HCT116 (cell line): ENCODE results near the gene C4BPB. TPM values are rescaled to one million over a fixed set of nuclear protein-coding genes. Genes with fewer than 3 reads are reported as not detected.

Source experiments
- ATAC-seq: fragments of 200-7000 bp; cut with Tn5 transposase; 2 replicates; pipeline ENCODE4 v1.9.1; 2020; ENCODE audit warnings: mild to moderate bottlenecking, moderate library complexity
- BruUV-seq: library from RNA; stranded (reverse); fragments of 400-500 nt; replicated peaks from 2 replicates; lab custom pipeline; 2021; lab: Mats Ljungman, UMichigan
- CTCF ChIA-PET: fragments of 300-600 bp; sonication (Branson Sonifier 250); formaldehyde crosslinking; loops from one replicate; lab custom pipeline; 2021; ENCODE audit warnings: antibody characterized with exemption; lab: Charles Lee
- POLR2A ChIA-PET: fragments of 300-600, 350-600 bp; sonication (Branson Sonifier 250); formaldehyde crosslinking; loops from one replicate; lab custom pipeline; 2021; ENCODE audit warnings: antibody characterized with exemption; lab: Charles Lee
- RAD21 ChIA-PET, 2 experiments: fragments of 300-600 bp; sonication (Branson Sonifier 250); formaldehyde crosslinking; loops; one replicate each; lab custom pipeline; 2023; ENCODE audit warnings: low total read pairs in 2 of 2; ENCODE audit not compliant: uncharacterized antibody in 2 of 2, unreplicated experiment in 2 of 2, low non-redundant PET in 1 of 2; lab: Charles Lee
- DNase-seq: peaks from one replicate; pipeline ENCODE4 v3.0.0-alpha.2; 2010; ENCODE audit warnings: low read depth, low spot score
- H2AFZ ChIP-seq: fragments of 200-600 bp; shearing (Covaris generic), sonication (generic); 2 replicates; pipeline ENCODE4 v1.6.1; 2017; ENCODE audit warnings: low read depth, mixed run types, mixed read lengths, antibody characterized with exemption, low read length; ENCODE audit not compliant: poor library complexity, severe bottlenecking
- H3K27ac ChIP-seq: 2 replicates; pipeline ENCODE4 v1.5.1; 2012; ENCODE audit warnings: low read depth, low read length
- H3K27me3 ChIP-seq: fragments of 200-600 bp; sonication (generic); 2 replicates; pipeline ENCODE4 v1.6.1; 2016; ENCODE audit warnings: mixed run types, low read length, mixed read lengths; ENCODE audit not compliant: insufficient read depth
- H3K36me3 ChIP-seq, 2 experiments: fragments of 200-500 bp in 1 of 2; fragments of 200-600 bp in 1 of 2; sonication (Bioruptor generic) in 1 of 2; sonication (generic) in 1 of 2; 2 replicates each; pipeline versions ENCODE4 v1.5.1 to v1.6.1; 2014 to 2016; ENCODE audit warnings: low read length in 2 of 2, inconsistent platforms in 1 of 2, mixed read lengths in 1 of 2, mixed run types in 1 of 2; ENCODE audit not compliant: insufficient read depth in 2 of 2, control insufficient read depth in 1 of 2
- H3K4me1 ChIP-seq, 2 experiments: fragments of 200-600 bp in 1 of 2; sonication (generic) in 1 of 2; 2 replicates each; pipeline versions ENCODE4 v1.5.1 to v1.6.1; 2012 to 2017; ENCODE audit warnings: low read length in 2 of 2, inconsistent platforms in 1 of 2, mild to moderate bottlenecking in 1 of 2, mixed read lengths in 1 of 2, mixed run types in 1 of 2, moderate library complexity in 1 of 2; ENCODE audit not compliant: insufficient read depth in 2 of 2, control insufficient read depth in 1 of 2
- H3K4me2 ChIP-seq: fragments of 200-600 bp; sonication (generic); 2 replicates; pipeline ENCODE4 v1.6.1; 2017; ENCODE audit warnings: mixed run types, low read length, mixed read lengths
- H3K4me3 ChIP-seq, 2 experiments: fragments of 200-600 bp in 1 of 2; sonication (generic) in 1 of 2; replicated peaks in 1 of 2; 2 replicates each; pipeline ENCODE4 v1.5.1; 2011 to 2016; ENCODE audit warnings: low read length in 2 of 2, control low read depth in 1 of 2, low read depth in 1 of 2, mild to moderate bottlenecking in 1 of 2, mixed read lengths in 1 of 2, mixed run types in 1 of 2
- H3K79me2 ChIP-seq: fragments of 200-600 bp; sonication (generic); 2 replicates; pipeline ENCODE4 v1.6.1; 2017; ENCODE audit warnings: mild to moderate bottlenecking, mixed run types, low read length, moderate library complexity, mixed read lengths; ENCODE audit not compliant: insufficient read depth
- H3K9ac ChIP-seq: fragments of 200-600 bp; sonication (generic); 2 replicates; pipeline ENCODE4 v1.6.1; 2016; ENCODE audit warnings: low read length, mixed read lengths
- H3K9me2 ChIP-seq: fragments of 200-600 bp; sonication (generic), shearing (Covaris generic); 2 replicates; pipeline ENCODE4 v1.6.1; 2017; ENCODE audit warnings: mixed run types, mild to moderate bottlenecking, moderate library complexity; ENCODE audit not compliant: insufficient read depth
- H3K9me3 ChIP-seq, 2 experiments: fragments of 200-500 bp in 1 of 2; fragments of 200-600 bp in 1 of 2; sonication (Bioruptor generic) in 1 of 2; sonication (generic) in 1 of 2; 2 replicates each; pipeline ENCODE4 v1.6.1; 2014 to 2017; ENCODE audit warnings: low read length in 2 of 2, mixed read lengths in 2 of 2, inconsistent platforms in 1 of 2, low read depth in 1 of 2, mild to moderate bottlenecking in 1 of 2, mixed run types in 1 of 2, moderate library complexity in 1 of 2; ENCODE audit not compliant: control insufficient read depth in 1 of 2, insufficient read depth in 1 of 2
- H4K20me1 ChIP-seq: fragments of 200-600 bp; sonication (generic), shearing (Covaris generic); 2 replicates; pipeline ENCODE4 v1.6.1; 2017; ENCODE audit warnings: mixed run types, mild to moderate bottlenecking, moderate library complexity; ENCODE audit not compliant: insufficient read depth
- CBX3 ChIP-seq: IDR thresholded peaks from 2 replicates; pipeline ENCODE4 v1.6.1; 2012; ENCODE audit warnings: low read depth
- CEBPB ChIP-seq: IDR thresholded peaks from 2 replicates; pipeline ENCODE4 v1.6.1; 2012; ENCODE audit warnings: low read depth
- EZH2 ChIP-seq: fragments of 200-600 bp; sonication (generic); IDR thresholded peaks from 2 replicates; pipeline ENCODE4 v1.6.1; 2017; ENCODE audit warnings: antibody characterized with exemption, mixed run types
- EZH2phosphoT487 ChIP-seq: fragments of 200-600 bp; IDR thresholded peaks from 2 replicates; pipeline ENCODE4 v1.6.1; 2018; ENCODE audit warnings: antibody characterized with exemption, borderline replicate concordance
- FOSL1 ChIP-seq: IDR thresholded peaks from 2 replicates; pipeline ENCODE4 v1.6.1; 2012; ENCODE audit warnings: low read depth
- JUND ChIP-seq: IDR thresholded peaks from 2 replicates; pipeline ENCODE4 v1.6.1; 2012
- MAX ChIP-seq: IDR thresholded peaks from 2 replicates; pipeline ENCODE4 v1.6.1; 2012
- POLR2A ChIP-seq: IDR thresholded peaks from 2 replicates; pipeline ENCODE4 v1.7.0; 2011; ENCODE audit warnings: borderline replicate concordance; ENCODE audit not compliant: insufficient read depth, insufficient read length; ENCODE audit errors: extremely low read depth
- POLR2AphosphoS5 ChIP-seq: IDR thresholded peaks from 2 replicates; pipeline ENCODE4 v1.6.1; 2011; ENCODE audit warnings: mild to moderate bottlenecking, low read depth, low read length, moderate library complexity
- RAD21 ChIP-seq: IDR thresholded peaks from 2 replicates; pipeline ENCODE4 v1.6.1; 2012; ENCODE audit warnings: low read depth, mild to moderate bottlenecking
- REST ChIP-seq: IDR thresholded peaks from 2 replicates; pipeline ENCODE4 v1.6.1; 2012; ENCODE audit warnings: low read depth
- SRF ChIP-seq: IDR thresholded peaks from 2 replicates; pipeline ENCODE4 v1.6.1; 2012; ENCODE audit warnings: low read depth
- YY1 ChIP-seq: IDR thresholded peaks from 2 replicates; pipeline ENCODE4 v1.6.1; 2011; ENCODE audit warnings: low read length, low read depth, moderate library complexity, mild to moderate bottlenecking; ENCODE audit not compliant: insufficient replicate concordance; ENCODE audit errors: extremely low read depth
- ZNF274 ChIP-seq: fragments of 200-500 bp; sonication (Bioruptor generic); IDR thresholded peaks from 2 replicates; pipeline ENCODE4 v1.6.1; 2014; ENCODE audit warnings: mild to moderate bottlenecking, low read depth, low read length, inconsistent platforms
- intact Hi-C: fragments of 100-400 bp; cut with micrococcal nuclease; formaldehyde crosslinking; loops from 2 replicates; pipeline ENCODE4 v1.10.0; 2022
- total RNA-seq: library from RNA; stranded (reverse); gene quantifications from one replicate; pipeline ENCODE4 v1.2.1, GENCODE V29; 2021; ENCODE audit not compliant: unreplicated experiment
- TF ChIP-seq, protein P1 (sequence below): IDR thresholded peaks from 2 replicates; pipeline ENCODE4 v1.6.1; 2012
- TF ChIP-seq, protein P2 (sequence below): IDR thresholded peaks from 2 replicates; pipeline ENCODE4 v1.6.1; 2011; ENCODE audit warnings: mild to moderate bottlenecking, low read length, moderate library complexity; ENCODE audit not compliant: insufficient replicate concordance; ENCODE audit errors: extremely low read depth

Gene C4BPB
- total RNA-seq, 1 experiment from 2014 or later, result not detected

- Histone ChIP-seq H3K4me3 (no peak overlapping the region), H3K4me1 (no peaks in the 10 kb centered on the region), H4K20me1 (no peaks in the 10 kb centered on the region), H3K9ac (no peak overlapping the region), H3K9me3 (no peaks in the 10 kb centered on the region)
- ATAC-seq, result no peak
- no peak for TF ChIP-seq EZH2
- no peak for TF ChIP-seq SRF
- TF ChIP-seq CBX3, result no peak
- TF ChIP-seq RAD21, result no peak
- no peak for TF ChIP-seq MAX
- TF ChIP-seq, all 23 proteins: peak for 0
- no peak overlapping the region for H3K4me2 ChIP-seq
- intact Hi-C loops, result no loop called here
- no peak overlapping the region for H2AFZ ChIP-seq
- peaks cover 0 to 7% of the 10 kb centered on the region in 2 experiments; a peak in 1 of 4 replicates for H3K36me3 ChIP-seq
- ChIA-PET RAD21 (no interaction called here), CTCF (interaction anchor here (1.2 kb wide), 1 partner anchor 439 kb away, joined by 3 read pairs; no protein-coding TSS in a partner anchor), POLR2A (no interaction called here)
- no peak overlapping the region for H3K27ac ChIP-seq
- no peak for DNase-seq
- BruUV-seq, result no TSS peak
- H3K27me3 ChIP-seq, result no peaks in the 10 kb centered on the region
- H3K9me2 ChIP-seq, result no peaks in the 10 kb centered on the region
- H3K79me2 ChIP-seq, result no peaks in the 10 kb centered on the region
Measured at GRCh38 chr1:207060596-207060995, 28.1 kb upstream of the C4BPB start.

- ATAC-seq (no peak), DNase-seq (no peak)
- Histone ChIP-seq H3K27ac (no peak overlapping the region), H3K4me3 (no peak overlapping the region), H3K9ac (no peak overlapping the region), H2AFZ (no peak overlapping the region), H3K79me2 (no peaks in the 10 kb centered on the region), H3K9me2 (no peaks in the 10 kb centered on the region), H3K36me3 (peaks cover 0 to 7% of the 10 kb centered on the region in 2 experiments; a peak in 1 of 4 replicates), H3K4me2 (no peak overlapping the region), H3K4me1 (no peaks in the 10 kb centered on the region), H4K20me1 (no peaks in the 10 kb centered on the region), H3K9me3 (no peaks in the 10 kb centered on the region), H3K27me3 (no peaks in the 10 kb centered on the region)
- intact Hi-C loops, result no loop called here
- CTCF ChIA-PET, result no interaction called here
- RAD21 ChIA-PET, result no interaction called here
- BruUV-seq, result no TSS peak
- POLR2A ChIA-PET, result no interaction called here
- no peak for TF ChIP-seq POLR2A
- TF ChIP-seq CBX3, result no peak
- no peak for TF ChIP-seq CEBPB
- no peak for TF ChIP-seq FOSL1
- TF ChIP-seq EZH2phosphoT487, result no peak
- TF ChIP-seq EZH2, result no peak
- TF ChIP-seq JUND, result no peak
- TF ChIP-seq ZNF274, result no peak
- TF ChIP-seq YY1, result no peak
- TF ChIP-seq REST, result no peak
- TF ChIP-seq POLR2AphosphoS5, result no peak
- TF ChIP-seq, protein P1, sequence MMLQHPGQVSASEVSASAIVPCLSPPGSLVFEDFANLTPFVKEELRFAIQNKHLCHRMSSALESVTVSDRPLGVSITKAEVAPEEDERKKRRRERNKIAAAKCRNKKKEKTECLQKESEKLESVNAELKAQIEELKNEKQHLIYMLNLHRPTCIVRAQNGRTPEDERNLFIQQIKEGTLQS, result no peak
- TF ChIP-seq, protein P2, sequence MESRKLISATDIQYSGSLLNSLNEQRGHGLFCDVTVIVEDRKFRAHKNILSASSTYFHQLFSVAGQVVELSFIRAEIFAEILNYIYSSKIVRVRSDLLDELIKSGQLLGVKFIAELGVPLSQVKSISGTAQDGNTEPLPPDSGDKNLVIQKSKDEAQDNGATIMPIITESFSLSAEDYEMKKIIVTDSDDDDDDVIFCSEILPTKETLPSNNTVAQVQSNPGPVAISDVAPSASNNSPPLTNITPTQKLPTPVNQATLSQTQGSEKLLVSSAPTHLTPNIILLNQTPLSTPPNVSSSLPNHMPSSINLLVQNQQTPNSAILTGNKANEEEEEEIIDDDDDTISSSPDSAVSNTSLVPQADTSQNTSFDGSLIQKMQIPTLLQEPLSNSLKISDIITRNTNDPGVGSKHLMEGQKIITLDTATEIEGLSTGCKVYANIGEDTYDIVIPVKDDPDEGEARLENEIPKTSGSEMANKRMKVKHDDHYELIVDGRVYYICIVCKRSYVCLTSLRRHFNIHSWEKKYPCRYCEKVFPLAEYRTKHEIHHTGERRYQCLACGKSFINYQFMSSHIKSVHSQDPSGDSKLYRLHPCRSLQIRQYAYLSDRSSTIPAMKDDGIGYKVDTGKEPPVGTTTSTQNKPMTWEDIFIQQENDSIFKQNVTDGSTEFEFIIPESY, result no peak
Measured at GRCh38 chr1:207062058-207062457, 26.6 kb upstream of the C4BPB start.
